Measurements from ENCODE around the gene NAP1L2. TPM values are rescaled to one million over a fixed set of nuclear protein-coding genes. Genes with fewer than 3 reads are reported as not detected.
"Not testable (repeated sequence)": the region's sequence is repeated elsewhere in the genome, so short reads cannot be mapped to it uniquely, and the experiment has no call there.

Gene NAP1L2, protein sequence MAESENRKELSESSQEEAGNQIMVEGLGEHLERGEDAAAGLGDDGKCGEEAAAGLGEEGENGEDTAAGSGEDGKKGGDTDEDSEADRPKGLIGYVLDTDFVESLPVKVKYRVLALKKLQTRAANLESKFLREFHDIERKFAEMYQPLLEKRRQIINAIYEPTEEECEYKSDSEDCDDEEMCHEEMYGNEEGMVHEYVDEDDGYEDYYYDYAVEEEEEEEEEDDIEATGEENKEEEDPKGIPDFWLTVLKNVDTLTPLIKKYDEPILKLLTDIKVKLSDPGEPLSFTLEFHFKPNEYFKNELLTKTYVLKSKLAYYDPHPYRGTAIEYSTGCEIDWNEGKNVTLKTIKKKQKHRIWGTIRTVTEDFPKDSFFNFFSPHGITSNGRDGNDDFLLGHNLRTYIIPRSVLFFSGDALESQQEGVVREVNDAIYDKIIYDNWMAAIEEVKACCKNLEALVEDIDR
- total RNA-seq = 5.9 TPM
- long read RNA-seq, partial matches to known transcripts = 0 of 1 reads
- long read RNA-seq, other reads (novel, unspliced or antisense) = 0 of 1 reads

DNA sequence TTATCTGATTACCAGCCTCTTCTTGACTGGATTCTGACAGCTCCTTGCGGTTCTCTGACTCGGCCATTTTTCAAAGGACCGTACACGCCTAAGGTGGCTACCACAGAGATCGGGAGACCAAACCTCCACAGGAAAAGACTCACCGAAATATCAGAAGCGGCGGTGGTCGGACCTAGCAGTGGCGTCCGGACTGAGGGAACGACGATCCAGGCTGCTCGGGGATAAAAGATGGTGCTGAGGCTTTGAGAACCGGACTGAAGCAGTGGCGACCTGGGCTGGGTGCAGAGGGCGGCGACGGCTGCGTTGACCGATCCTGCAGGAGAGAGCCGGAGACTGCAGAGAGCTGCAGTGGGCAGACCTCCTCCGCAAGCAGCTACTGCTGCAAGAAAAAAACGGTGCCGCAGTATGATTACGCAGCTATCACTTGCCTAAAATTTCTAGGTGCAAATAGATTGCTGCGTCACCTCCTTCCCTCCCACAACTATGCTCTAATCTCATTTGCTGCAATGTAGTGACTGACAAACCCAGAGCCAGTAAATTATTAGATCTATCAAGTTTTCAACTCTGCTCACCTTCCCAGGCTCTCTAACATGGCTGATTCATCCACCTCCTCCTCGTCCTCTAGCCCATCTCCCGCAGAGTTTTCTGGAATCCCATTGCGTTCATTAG is at the start of gene NAP1L2:
NAP1L2 (minus strand) TSS at position 426 of the 669 bp plus-strand sequence; CDS start at position 67, 359 bp downstream.
- intact Hi-C loops (cut with micrococcal nuclease) = no loop called here
- peak; percentile 95 for ATAC-seq

DNA sequence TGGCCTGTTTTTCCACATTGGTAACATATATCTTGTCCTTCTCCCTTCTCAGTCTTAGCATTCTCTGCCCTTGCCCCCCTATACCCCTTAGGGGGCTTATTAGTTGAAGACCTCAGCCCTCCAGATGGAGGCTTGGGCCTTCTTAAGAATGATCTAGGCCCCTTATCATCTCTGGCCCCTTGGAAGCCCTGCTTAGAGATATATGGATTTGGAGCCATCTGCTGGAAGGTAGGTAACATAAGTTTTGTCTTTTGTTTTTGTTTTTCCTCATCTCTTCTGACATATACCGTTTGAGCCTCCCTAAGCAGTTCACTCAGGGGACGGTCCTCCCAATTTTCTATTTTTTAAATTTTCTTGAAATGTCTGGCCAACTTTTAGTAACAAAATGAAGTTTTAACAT is 48.3 kb upstream of the NAP1L2 start:
- intact Hi-C loops (cut with micrococcal nuclease) = no loop called here
- no peak for ATAC-seq
- DNase-seq = no peak

More for the DNA sequence above, at the start of gene NAP1L2:
- peak; percentile 41 for DNase-seq

DNA sequence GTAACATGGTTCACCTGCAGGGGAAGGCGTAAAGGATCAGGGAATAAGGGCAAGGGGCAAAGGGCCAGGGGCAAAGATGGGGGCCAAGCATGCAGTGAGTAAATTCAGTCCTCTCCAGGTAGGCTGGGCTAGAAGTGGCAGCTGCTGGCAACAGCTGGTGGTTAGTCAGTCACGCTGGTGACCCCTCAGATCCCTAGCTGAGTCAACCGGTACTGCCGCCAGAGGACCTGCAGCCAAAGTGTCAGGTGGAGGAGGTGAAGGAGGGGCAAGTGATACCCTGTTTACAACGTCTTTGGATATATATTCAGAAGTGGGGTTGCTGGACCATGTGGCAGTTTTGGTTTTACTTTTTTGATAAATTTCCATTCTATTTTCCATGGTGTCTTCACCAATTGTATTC is 24.6 kb upstream of the NAP1L2 start:
- ATAC-seq (no peak), DNase-seq (no peak)
- intact Hi-C loops (cut with micrococcal nuclease) = no loop called here

DNA sequence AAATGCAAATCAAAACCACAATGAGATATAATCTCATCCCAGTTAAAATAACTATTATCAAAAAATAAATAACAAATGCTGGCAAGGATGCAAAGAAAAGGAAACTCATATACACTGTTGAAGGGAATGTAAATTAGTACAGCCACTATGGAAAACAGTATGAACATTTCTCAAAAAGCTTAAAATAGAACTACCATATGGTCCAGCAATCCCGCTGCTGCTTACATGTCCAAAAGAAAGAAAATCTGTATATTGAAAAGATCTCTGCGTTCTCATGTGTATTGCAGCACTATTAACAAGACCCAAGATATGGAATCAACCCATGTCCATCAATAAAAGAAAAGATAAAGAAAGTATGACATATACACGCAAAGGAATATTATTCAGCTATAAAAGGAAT is 3.0 kb upstream of the NAP1L2 start:
- no peak for DNase-seq
- ATAC-seq = no peak
- intact Hi-C loops (cut with micrococcal nuclease) = no loop called here

DNA sequence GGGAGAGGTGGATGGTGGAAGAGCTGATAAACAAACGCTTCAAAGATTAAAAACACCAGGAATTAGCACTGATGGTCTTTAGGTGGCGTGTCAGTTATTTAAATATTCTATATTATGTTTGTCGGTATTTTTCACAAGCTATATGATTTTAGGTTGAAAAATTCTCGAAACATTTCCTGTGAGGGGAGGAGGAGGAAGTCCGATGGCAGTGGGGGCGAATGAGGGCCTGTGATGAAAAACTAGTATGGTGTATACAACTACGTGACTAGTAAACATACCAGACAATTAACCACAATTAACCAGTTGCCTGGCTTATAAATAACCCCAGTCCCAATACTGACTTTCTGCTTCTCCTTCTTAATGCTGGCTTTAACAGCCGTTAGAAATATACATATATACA is 595 bp upstream of the NAP1L2 start:
- DNase-seq = no peak
- ATAC-seq = no peak
- intact Hi-C loops (cut with micrococcal nuclease) = no loop called here

DNA sequence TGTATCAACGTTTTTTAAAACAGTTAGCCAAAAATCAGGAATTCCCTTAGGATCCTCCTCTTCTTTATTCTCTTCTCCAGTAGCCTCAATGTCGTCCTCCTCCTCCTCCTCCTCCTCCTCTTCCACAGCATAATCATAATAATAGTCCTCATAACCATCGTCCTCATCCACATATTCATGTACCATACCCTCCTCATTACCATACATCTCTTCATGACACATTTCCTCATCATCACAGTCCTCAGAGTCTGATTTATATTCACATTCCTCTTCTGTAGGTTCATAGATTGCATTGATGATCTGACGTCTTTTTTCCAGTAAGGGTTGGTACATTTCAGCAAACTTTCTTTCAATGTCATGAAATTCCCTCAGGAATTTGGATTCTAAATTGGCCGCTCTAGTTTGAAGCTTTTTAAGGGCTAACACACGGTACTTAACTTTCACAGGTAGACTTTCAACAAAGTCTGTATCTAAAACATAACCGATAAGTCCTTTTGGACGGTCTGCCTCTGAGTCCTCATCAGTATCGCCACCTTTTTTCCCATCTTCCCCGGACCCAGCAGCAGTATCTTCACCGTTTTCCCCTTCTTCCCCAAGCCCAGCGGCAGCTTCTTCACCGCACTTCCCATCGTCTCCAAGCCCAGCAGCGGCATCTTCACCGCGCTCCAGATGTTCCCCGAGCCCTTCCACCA is 771 bp downstream of the NAP1L2 start:
- intact Hi-C loops (cut with micrococcal nuclease) = no loop called here
- DNase-seq = no peak
- no peak for ATAC-seq

DNA sequence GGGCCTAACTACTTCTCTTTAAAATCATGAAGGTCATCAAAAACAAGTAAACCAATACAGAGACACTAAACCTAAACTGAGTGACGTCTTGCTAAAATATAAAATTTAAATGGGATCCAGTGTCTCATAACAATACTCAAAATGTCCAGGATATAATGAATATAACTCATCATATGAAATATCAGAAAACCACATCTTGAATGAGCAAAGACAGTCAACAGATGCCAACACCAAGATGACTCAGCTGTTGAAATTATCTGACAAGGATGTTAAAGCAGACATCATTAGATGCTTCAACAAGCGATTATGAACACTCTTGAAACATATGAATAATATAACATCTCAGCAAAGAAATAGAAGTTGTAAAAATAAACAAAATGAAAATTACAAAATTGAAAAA is 8.3 kb downstream of the NAP1L2 start:
- DNase-seq (no peak), ATAC-seq (no peak)
- intact Hi-C loops (cut with micrococcal nuclease) = no loop called here

DNA sequence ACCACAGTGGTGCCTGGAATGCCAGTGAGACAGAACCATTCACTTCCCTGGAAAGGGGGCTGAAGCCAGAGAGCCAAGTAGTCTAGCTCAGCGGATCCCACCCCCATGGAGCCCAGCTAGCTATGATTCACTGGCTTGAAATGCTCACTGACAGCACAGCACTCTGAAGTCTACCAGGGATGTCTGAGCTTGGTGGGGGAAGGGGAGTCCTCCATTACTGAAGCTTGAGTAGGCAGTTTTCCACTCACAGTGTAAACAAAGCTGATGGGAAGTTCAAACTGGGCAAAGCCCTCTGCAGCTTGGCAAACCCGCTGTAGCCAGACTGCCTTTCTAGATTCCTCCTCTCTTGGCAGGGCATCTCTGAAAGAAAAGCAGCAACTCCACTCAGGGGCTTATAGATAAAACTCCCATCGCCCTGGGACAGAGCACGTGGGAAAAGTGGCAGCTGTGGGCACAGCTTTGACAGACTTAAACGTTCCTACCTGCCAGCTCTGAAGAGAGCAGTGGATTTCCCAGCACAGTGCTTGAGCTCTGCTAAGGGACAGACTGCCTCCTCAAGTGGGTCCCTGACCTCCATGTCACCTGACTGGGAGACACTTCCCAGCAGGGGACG is 32.0 kb downstream of the NAP1L2 start:
- no peak for ATAC-seq
- no peak for DNase-seq
- intact Hi-C loops (cut with micrococcal nuclease) = no loop called here

DNA sequence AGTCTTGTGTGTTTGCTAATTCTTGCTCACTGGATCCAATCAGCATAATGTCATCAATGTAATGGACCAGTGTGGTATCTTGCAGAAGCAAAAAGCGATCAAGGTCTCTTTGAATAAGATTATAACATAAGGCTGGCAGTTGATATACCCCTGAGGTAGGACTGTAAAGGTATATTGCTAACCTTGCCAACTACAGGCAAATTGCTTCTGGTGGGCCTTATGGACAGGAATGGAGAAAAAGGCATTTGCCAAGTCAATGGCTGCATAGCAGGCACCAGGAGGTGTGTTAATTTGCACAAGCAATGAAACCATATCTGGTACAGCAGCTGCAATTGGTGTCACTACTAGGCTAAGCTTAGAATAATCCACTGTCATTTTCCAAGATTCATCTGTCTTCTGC is 45.7 kb downstream of the NAP1L2 start:
- ATAC-seq; intact Hi-C loops (cut with micrococcal nuclease); DNase-seq: not testable (repeated sequence)

Other genes starting within 250 kb of the NAP1L2 start
- gene PABPC1L2B, start 211.9 kb downstream of the NAP1L2 start, total RNA-seq = not detected
- gene PABPC1L2A, start 135.3 kb downstream of the NAP1L2 start, total RNA-seq = not detected
- gene CDX4, start 232.2 kb upstream of the NAP1L2 start, total RNA-seq = not detected